Brain microvascular endothelial cell (primary cell): ENCODE measurements around the gene GPRC5C.
A peak's percentile ranks its signal among the peaks of the same experiment; 100 is the strongest.

Experiments used
- DNase-seq: peaks from one replicate; pipeline ENCODE4 v3.0.0-alpha.2; 2020
- H3K27ac ChIP-seq: fragments of 250-450 bp; sonication (Bioruptor Pico); 2 replicates; pipeline ENCODE4 v1.5.1; 2020; ENCODE audit warnings: mild to moderate bottlenecking, moderate library complexity
- H3K27me3 ChIP-seq: fragments of 250-450 bp; sonication (Bioruptor Pico); replicated peaks from 2 replicates; pipeline ENCODE4 v1.5.1; 2020; ENCODE audit warnings: mild to moderate bottlenecking
- H3K36me3 ChIP-seq: fragments of 250-450 bp; sonication (Bioruptor Pico); replicated peaks from 2 replicates; pipeline ENCODE4 v1.5.1; 2020; ENCODE audit warnings: mild to moderate bottlenecking
- H3K4me3 ChIP-seq: 2 replicates; pipeline ENCODE4 v1.5.1; 2011; ENCODE audit warnings: low read depth, mild to moderate bottlenecking, control low read depth, low read length, moderate library complexity
- in situ Hi-C: cut with HindIII; loops from 2 replicates; pipeline ENCODE4 v1.10.0; 2017; ENCODE audit warnings: low sequenced_read_pairs, low pct_ligation_motif_present
- TF ChIP-seq, protein P1 (sequence below): IDR thresholded peaks from 2 replicates; pipeline ENCODE4 v1.5.1; 2011; ENCODE audit warnings: low read depth, mild to moderate bottlenecking, moderate library complexity, low read length, control low read depth, inconsistent platforms; ENCODE audit errors: missing control alignments

Gene GPRC5C

GRCh38 chr17:74491626-74492025 lies 59.7 kb downstream of the GPRC5C start:
- DNase-seq: no peak
- H3K27me3 ChIP-seq: no peaks in the 10 kb centered on the region
- no peaks in the 10 kb centered on the region for H3K36me3 ChIP-seq
- H3K4me3 ChIP-seq: no peak overlapping the region
- in situ Hi-C loops: no loop called here
- TF ChIP-seq, protein P1, sequence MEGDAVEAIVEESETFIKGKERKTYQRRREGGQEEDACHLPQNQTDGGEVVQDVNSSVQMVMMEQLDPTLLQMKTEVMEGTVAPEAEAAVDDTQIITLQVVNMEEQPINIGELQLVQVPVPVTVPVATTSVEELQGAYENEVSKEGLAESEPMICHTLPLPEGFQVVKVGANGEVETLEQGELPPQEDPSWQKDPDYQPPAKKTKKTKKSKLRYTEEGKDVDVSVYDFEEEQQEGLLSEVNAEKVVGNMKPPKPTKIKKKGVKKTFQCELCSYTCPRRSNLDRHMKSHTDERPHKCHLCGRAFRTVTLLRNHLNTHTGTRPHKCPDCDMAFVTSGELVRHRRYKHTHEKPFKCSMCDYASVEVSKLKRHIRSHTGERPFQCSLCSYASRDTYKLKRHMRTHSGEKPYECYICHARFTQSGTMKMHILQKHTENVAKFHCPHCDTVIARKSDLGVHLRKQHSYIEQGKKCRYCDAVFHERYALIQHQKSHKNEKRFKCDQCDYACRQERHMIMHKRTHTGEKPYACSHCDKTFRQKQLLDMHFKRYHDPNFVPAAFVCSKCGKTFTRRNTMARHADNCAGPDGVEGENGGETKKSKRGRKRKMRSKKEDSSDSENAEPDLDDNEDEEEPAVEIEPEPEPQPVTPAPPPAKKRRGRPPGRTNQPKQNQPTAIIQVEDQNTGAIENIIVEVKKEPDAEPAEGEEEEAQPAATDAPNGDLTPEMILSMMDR: no peak
- H3K27ac ChIP-seq: no peak overlapping the region

GRCh38 chr17:74493331-74493833 lies 61.5 kb downstream of the GPRC5C start:
- Histone ChIP-seq H3K4me3 (no peak overlapping the region), H3K27ac (no peak overlapping the region), H3K27me3 (no peaks in the 10 kb centered on the region), H3K36me3 (no peaks in the 10 kb centered on the region)
- TF ChIP-seq, protein P1: peak; percentile 83
- in situ Hi-C loops: no loop called here
- peak; percentile 63 for DNase-seq
